K562 (cell line): Measurements from ENCODE around the gene ATP2A3. TPM values are rescaled to one million over a fixed set of nuclear protein-coding genes. Genes with fewer than 3 reads are reported as not detected.
A peak's percentile ranks its signal among the peaks of the same experiment; 100 is the strongest.

Source experiments
- BHLHE40 ChIP-seq: IDR thresholded peaks from 2 replicates; pipeline ENCODE4 v1.6.1; 2011; ENCODE audit warnings: low read length, improper control_type of control experiment
- CBX1 ChIP-seq: sonication (generic); IDR thresholded peaks from 2 replicates; pipeline ENCODE4 v1.6.1; 2016; ENCODE audit warnings: antibody characterized with exemption, low read depth, mild to moderate bottlenecking
- CXXC5 ChIP-seq: fragments of 250-450 bp; sonication (Bioruptor Pico); IDR thresholded peaks from 2 replicates; pipeline ENCODE4 v1.8.0; 2022; ENCODE audit warnings: inconsistent platforms, mild to moderate bottlenecking, moderate library complexity
- FOSL1 ChIP-seq: fragments of 200-800 bp; sonication (Bioruptor generic); conservative IDR thresholded peaks from 2 replicates; pipeline ENCODE4 v1.6.1; 2016; ENCODE audit warnings: missing genetic modification characterization, missing compliant biosample characterization
- GABPB1 ChIP-seq: sonication (generic); formaldehyde crosslinking; IDR thresholded peaks from 2 replicates; pipeline ENCODE4 v1.8.0; 2022; ENCODE audit warnings: mild to moderate bottlenecking, missing genetic modification reagents
- NBN ChIP-seq: fragments of 450-650 bp; IDR thresholded peaks from 2 replicates; pipeline ENCODE4 v1.6.1; 2016; ENCODE audit warnings: low read depth, mild to moderate bottlenecking
- POLR2AphosphoS2 ChIP-seq: IDR thresholded peaks from 2 replicates; pipeline ENCODE4 v1.6.1; 2012; ENCODE audit warnings: low read length, improper control_type of control experiment
- POLR2G ChIP-seq: fragments of 200-400 bp; formaldehyde crosslinking; IDR thresholded peaks from 2 replicates; pipeline ENCODE4 v1.6.1; 2017; ENCODE audit warnings: low read depth, mild to moderate bottlenecking, antibody characterized with exemption, low read length, moderate library complexity
- RAD51 ChIP-seq: fragments of 450-650 bp; IDR thresholded peaks from 2 replicates; pipeline ENCODE4 v1.7.1; 2016; ENCODE audit warnings: low read depth, mild to moderate bottlenecking, borderline replicate concordance
- TRIM28 ChIP-seq: fragments of 450-650 bp; IDR thresholded peaks from 2 replicates; pipeline ENCODE4 v1.6.1; 2017
- polyA plus RNA-seq, 8 experiments: library from polyadenylated mRNA; depleted of rRNA in 4 of 8; stranded (reverse) in 5 of 8; unstranded in 3 of 8; fragments of >200 nt; fragmentation: Nextera tagmentation in 2 of 8; fragmentation: Illumina TruSeq in 1 of 8; extraction: Ambion mirVana in 2 of 8; extraction: Trizol in 1 of 8; gene quantifications; 2 replicates each; pipeline versions ENCODE4 v1.2.1 to v1.2.3, GENCODE V29; 2011 to 2014; ENCODE audit warnings: inconsistent platforms in 1 of 8, missing spikeins in 1 of 8
- total RNA-seq, 7 experiments: library from RNA; depleted of rRNA in 6 of 7; stranded (reverse); fragments of >200 nt in 6 of 7; fragmentation: Illumina TruSeq in 2 of 7; extraction: Trizol in 2 of 7; gene quantifications; 2 replicates each; pipeline versions ENCODE4 v1.2.1 to v1.2.3, GENCODE V29; 2011 to 2021; ENCODE audit warnings: low replicate concordance in 1 of 7
- TF ChIP-seq, protein P1 (sequence below): IDR thresholded peaks from 2 replicates; pipeline ENCODE4 v1.6.1; 2011; ENCODE audit warnings: borderline replicate concordance, low read depth, mild to moderate bottlenecking, moderate library complexity, low read length; ENCODE audit not compliant: insufficient read depth, poor library complexity, severe bottlenecking
- TF ChIP-seq, protein P2 (sequence below): fragments of 250-450 bp; sonication (Bioruptor Pico); IDR thresholded peaks from 2 replicates; pipeline ENCODE4 v1.5.0; 2020; ENCODE audit warnings: mild to moderate bottlenecking, borderline replicate concordance
- TF ChIP-seq, protein P3 (sequence below): fragments of 450-650 bp; IDR thresholded peaks from 2 replicates; pipeline ENCODE4 v1.6.1; 2017; ENCODE audit warnings: mild to moderate bottlenecking, moderate library complexity
- TF ChIP-seq, protein P4 (sequence below): sonication (generic); formaldehyde crosslinking; IDR thresholded peaks from 2 replicates; pipeline ENCODE4 v1.9.0; 2022; ENCODE audit warnings: mild to moderate bottlenecking, missing genetic modification reagents
- TF ChIP-seq, protein P5 (sequence below): fragments of 250-450 bp; sonication (Bioruptor Pico); IDR thresholded peaks from 2 replicates; pipeline ENCODE4 v1.5.0; 2021; ENCODE audit warnings: mild to moderate bottlenecking, moderate library complexity
- TF ChIP-seq, protein P6 (sequence below): fragments of 250-450 bp; sonication (Bioruptor Pico); IDR thresholded peaks from 2 replicates; pipeline ENCODE4 v1.8.0; 2022; ENCODE audit warnings: moderate library complexity, mild to moderate bottlenecking, inconsistent platforms

Gene ATP2A3
- total and polyA plus RNA-seq, 9 of the 15 experiments (the other 6 are each of a cell fraction or from before 2014, with no cell fraction given), result 0.65 to 103 (median 31.3) TPM

DNA sequence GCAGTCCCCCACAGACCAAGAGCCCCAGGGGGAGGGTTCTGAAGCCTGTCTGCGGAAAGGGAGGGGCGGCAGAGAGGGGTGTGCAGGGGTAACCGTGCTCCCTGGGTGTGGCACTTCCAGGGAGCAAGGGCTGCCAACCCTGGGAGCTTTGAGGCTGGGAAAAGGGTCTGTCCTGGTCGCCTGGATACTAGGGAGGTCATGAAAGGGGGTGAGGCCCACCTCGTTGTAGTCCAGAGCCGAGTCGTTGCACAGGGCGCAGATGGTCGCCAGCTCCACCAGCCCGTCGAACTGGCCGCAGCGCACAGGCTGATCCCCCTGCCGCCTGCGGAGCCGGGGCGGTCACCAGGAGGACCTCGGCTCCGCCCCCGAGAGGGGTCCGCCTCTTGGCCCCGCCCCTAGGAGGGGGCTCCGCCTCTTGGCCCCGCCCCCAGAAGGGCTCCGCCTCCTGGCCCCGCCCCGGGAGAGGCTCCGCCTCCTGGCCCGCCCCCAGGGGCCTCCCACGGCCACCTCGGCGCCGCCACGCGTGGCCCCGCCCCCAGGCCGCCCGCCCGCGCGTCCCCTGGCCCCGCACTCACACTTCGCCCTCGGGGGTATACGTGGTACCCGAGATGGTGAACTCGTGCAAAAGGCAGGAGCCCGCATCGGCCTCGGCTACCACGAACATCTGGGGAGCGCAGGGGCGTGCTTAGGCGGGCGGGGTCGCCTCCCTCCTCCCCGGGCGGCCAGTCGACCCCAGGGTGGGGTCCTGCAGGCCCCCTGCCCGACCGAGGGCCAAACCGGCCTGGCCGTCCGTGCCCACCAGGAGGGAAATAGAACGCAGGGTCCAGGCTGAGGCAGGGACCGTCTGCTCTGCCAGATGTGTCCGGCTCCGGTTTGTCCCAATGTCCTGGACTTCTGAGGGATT is 19.5 kb downstream of the ATP2A3 start (continued):
- TF ChIP-seq, protein P1, sequence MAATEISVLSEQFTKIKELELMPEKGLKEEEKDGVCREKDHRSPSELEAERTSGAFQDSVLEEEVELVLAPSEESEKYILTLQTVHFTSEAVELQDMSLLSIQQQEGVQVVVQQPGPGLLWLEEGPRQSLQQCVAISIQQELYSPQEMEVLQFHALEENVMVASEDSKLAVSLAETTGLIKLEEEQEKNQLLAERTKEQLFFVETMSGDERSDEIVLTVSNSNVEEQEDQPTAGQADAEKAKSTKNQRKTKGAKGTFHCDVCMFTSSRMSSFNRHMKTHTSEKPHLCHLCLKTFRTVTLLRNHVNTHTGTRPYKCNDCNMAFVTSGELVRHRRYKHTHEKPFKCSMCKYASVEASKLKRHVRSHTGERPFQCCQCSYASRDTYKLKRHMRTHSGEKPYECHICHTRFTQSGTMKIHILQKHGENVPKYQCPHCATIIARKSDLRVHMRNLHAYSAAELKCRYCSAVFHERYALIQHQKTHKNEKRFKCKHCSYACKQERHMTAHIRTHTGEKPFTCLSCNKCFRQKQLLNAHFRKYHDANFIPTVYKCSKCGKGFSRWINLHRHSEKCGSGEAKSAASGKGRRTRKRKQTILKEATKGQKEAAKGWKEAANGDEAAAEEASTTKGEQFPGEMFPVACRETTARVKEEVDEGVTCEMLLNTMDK, result no peak
- TF ChIP-seq, protein P2, sequence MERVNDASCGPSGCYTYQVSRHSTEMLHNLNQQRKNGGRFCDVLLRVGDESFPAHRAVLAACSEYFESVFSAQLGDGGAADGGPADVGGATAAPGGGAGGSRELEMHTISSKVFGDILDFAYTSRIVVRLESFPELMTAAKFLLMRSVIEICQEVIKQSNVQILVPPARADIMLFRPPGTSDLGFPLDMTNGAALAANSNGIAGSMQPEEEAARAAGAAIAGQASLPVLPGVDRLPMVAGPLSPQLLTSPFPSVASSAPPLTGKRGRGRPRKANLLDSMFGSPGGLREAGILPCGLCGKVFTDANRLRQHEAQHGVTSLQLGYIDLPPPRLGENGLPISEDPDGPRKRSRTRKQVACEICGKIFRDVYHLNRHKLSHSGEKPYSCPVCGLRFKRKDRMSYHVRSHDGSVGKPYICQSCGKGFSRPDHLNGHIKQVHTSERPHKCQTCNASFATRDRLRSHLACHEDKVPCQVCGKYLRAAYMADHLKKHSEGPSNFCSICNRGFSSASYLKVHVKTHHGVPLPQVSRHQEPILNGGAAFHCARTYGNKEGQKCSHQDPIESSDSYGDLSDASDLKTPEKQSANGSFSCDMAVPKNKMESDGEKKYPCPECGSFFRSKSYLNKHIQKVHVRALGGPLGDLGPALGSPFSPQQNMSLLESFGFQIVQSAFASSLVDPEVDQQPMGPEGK (CRISPR knock-in tag), result no peak
- TF ChIP-seq FOSL1 (tag) (no peak), CBX1 (no peak), NBN (no peak), RAD51 (no peak), POLR2AphosphoS2 (peak; percentile 8; the same call in 1 of the 2 replicates), TRIM28 (no peak), CXXC5 (CRISPR knock-in tag) (peak; percentile 37; the same call in 1 of the 2 replicates), GABPB1 (CRISPR knock-in tag) (peak; percentile 28; the same call in 1 of the 2 replicates), BHLHE40 (no peak), POLR2G (peak; percentile 74)
- TF ChIP-seq, protein P3, sequence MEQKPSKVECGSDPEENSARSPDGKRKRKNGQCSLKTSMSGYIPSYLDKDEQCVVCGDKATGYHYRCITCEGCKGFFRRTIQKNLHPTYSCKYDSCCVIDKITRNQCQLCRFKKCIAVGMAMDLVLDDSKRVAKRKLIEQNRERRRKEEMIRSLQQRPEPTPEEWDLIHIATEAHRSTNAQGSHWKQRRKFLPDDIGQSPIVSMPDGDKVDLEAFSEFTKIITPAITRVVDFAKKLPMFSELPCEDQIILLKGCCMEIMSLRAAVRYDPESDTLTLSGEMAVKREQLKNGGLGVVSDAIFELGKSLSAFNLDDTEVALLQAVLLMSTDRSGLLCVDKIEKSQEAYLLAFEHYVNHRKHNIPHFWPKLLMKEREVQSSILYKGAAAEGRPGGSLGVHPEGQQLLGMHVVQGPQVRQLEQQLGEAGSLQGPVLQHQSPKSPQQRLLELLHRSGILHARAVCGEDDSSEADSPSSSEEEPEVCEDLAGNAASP, result no peak
- TF ChIP-seq, protein P4, sequence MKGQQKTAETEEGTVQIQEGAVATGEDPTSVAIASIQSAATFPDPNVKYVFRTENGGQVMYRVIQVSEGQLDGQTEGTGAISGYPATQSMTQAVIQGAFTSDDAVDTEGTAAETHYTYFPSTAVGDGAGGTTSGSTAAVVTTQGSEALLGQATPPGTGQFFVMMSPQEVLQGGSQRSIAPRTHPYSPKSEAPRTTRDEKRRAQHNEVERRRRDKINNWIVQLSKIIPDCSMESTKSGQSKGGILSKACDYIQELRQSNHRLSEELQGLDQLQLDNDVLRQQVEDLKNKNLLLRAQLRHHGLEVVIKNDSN, result no peak
- TF ChIP-seq, protein P5, sequence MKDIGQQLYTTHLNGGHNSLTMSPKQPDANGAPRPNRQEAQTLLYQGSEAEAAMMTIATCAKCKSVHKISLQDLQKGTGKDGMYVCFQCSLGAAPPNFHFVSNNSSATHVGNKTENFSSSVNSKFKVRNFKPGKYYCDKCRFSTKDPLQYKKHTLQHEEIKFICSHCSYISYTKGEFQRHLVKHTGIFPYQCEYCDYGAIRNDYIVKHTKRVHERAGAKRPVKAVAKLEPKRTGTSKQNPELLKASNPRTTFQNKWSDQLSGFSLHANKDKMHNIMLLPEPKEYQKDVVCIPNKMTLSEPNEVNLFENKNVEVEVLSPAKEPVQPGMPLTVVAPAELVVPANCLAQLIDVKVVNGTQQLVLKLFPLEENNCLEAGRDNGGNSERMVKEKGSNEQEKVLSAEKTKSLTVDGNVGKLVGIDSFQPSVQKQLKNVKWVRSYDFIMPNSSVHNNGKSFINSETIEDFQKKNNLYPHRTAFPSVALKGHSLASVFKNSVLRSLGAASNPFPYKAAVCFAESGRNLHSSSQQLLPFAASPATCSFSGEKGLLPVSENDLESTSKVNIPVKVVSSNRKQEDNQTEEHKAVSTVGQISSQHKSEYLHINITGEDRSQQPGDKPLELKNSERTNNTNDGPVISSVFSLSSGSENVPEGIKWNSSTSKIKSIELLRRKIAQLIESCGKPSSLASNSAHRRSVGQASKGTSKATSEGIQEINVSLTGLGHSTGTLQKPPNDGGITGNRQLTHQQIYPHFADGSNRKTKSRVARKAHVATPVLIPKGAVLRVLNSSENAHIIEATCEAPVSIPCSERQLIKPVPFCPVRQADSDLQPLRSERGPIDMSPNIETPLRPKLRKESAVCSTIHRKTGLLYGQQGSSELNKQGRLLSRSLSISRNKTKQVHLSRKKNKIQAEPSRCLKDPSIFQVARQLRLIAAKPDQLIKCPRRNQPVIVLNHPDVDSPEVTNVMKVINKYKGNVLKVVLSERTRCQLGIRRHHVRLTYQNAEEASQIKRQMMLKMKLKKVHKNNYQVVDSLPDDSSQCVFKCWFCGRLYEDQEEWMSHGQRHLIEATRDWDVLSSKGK (CRISPR knock-in tag), result no peak
- TF ChIP-seq, protein P6, sequence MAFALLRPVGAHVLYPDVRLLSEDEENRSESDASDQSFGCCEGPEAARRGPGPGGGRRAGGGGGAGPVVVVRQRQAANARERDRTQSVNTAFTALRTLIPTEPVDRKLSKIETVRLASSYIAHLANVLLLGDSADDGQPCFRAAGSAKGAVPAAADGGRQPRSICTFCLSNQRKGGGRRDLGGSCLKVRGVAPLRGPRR (CRISPR knock-in tag), result no peak
